ENCODE measurements around the gene TLE5. TPM values are rescaled to one million over a fixed set of nuclear protein-coding genes. Genes with fewer than 3 reads are reported as not detected.

TLE5 gene
- total and polyA plus RNA-seq, 10 of the 15 experiments (the other 5 are each of a cell fraction or from before 2014, with no cell fraction given): 2.5 to 373 (median 154) TPM

GRCh38 chr19:3105641-3106508 lies 43.6 kb upstream of the TLE5 start:
- Histone ChIP-seq H3K36me3 (ENCODE audit: control insufficient read depth in 2 of 2, insufficient read depth in 2 of 2, low read length in 1 of 2) (no peaks in the 10 kb centered on the region), H4K20me1 (ENCODE audit: control insufficient read depth, insufficient read depth) (no peaks in the 10 kb centered on the region; the same call in 1 of the 2 replicates), H3K9me3 (replicated peaks; ENCODE audit: control insufficient read depth, insufficient read depth, low read length) (no peaks in the 10 kb centered on the region), H3K9ac (ENCODE audit: control insufficient read depth, insufficient read depth, low read length) (no peak overlapping the region), H2AFZ (ENCODE audit: control insufficient read depth, low read depth, low read length) (no peak overlapping the region), H3K4me3 (no peak overlapping the region), H3K27ac (ENCODE audit: control insufficient read depth, insufficient read depth) (no peak overlapping the region), H3K4me2 (ENCODE audit: control insufficient read depth, insufficient read depth) (no peak overlapping the region), H3K4me1 (ENCODE audit: control insufficient read depth, insufficient read depth, low read length) (no peaks in the 10 kb centered on the region), H3K79me2 (ENCODE audit: control insufficient read depth, insufficient read depth, low read length) (no peaks in the 10 kb centered on the region), H3K27me3 (replicated peaks in 1 of 2; ENCODE audit: control insufficient read depth in 2 of 2, insufficient read depth in 2 of 2, low read length in 1 of 2) (no peaks in the 10 kb centered on the region)
- in situ Hi-C loops (cut with MboI): no loop called here
- intact Hi-C loops (cut with micrococcal nuclease; ENCODE audit: unreplicated experiment): no loop called here
- ChIA-PET RAD21 (ENCODE audit: unreplicated experiment) (no interaction called here), CTCF (interaction anchor here (1.2 to 6.2 kb wide), 7 partner anchors 12 to 155 kb away, joined by 3 to 73 read pairs (median 20); no protein-coding TSS in a partner anchor), POLR2A (no interaction called here), SMC1A (ENCODE audit: uncharacterized antibody, unreplicated experiment) (interaction anchor here (1.6 kb wide), 1 partner anchor 149 kb away, joined by 3 read pairs; no protein-coding TSS in a partner anchor)
- DNase-seq (ENCODE audit: low read depth, low spot score): no peak
- no TSS peak for BruUV-seq (replicated peaks)
- 78% methylated on average over 33 of the region's 33 CpGs for WGBS (ENCODE audit: insufficient coverage, insufficient replicate concordance, low lambda C conversion rate, missing lambda C conversion rate)
- FAIRE-seq: no peak
- no peak for ATAC-seq
- TF ChIP-seq BHLHE40 (IDR thresholded peaks at IDR 0.05; ENCODE audit: borderline replicate concordance in 1 of 2, low read depth in 2 of 2, low read length in 1 of 2) (no peak), EED (IDR thresholded peaks at IDR 0.05; ENCODE audit: low read depth) (no peak), LARP7 (IDR thresholded peaks at IDR 0.05) (no peak), TCF12 (IDR thresholded peaks at IDR 0.05; ENCODE audit: low read depth, low read length) (no peak), TARDBP (IDR thresholded peaks at IDR 0.05; ENCODE audit: borderline replicate concordance) (no peak), ATF3 (IDR thresholded peaks at IDR 0.05; ENCODE audit: borderline replicate concordance, extremely low read depth, low read depth, low read length) (no peak), PML (IDR thresholded peaks at IDR 0.05; ENCODE audit: low read length) (no peak), USF1 (IDR thresholded peaks at IDR 0.05; ENCODE audit: borderline replicate concordance, extremely low read length, insufficient read depth, low read depth, low read length) (no peak), SRF (IDR thresholded peaks at IDR 0.05; ENCODE audit: low read depth in 2 of 2, low read length in 2 of 2) (no peak), E2F8 (IDR thresholded peaks at IDR 0.05; ENCODE audit: low read depth, partially characterized antibody) (no peak), BACH1 (IDR thresholded peaks at IDR 0.05; ENCODE audit: borderline replicate concordance) (no peak), MEF2B (IDR thresholded peaks at IDR 0.05; ENCODE audit: partially characterized antibody, poor library complexity, severe bottlenecking) (no peak)

Data from GM12878 (cell line).